Esophagus muscularis mucosa (tissue), 4 donors: ENCODE results near the gene GNB3. TPM values are rescaled to one million over a fixed set of nuclear protein-coding genes. Genes with fewer than 3 reads are reported as not detected.
A peak's percentile ranks its signal among the peaks of the same experiment; 100 is the strongest.

ENCODE experiments used
- DNase-seq: peaks from one replicate; pipeline ENCODE4 v3.0.0-alpha.2; 2017; ENCODE audit errors: extremely low spot score
- H3K27ac ChIP-seq, 4 donors: fragments of 200-600 bp; sonication (generic); replicated peaks in 1 of 4; 1 replicate in 3 of 4; 2 replicates in 1 of 4; pipeline ENCODE4 v1.5.1; 2016 to 2019; ENCODE audit warnings: mild to moderate bottlenecking in 1 of 4
- H3K27me3 ChIP-seq, 4 donors: fragments of 200-600 bp; sonication (generic); one replicate each; pipeline versions ENCODE4 v1.5.1 to v1.6.0; 2016 to 2019
- H3K36me3 ChIP-seq, 4 donors: fragments of 200-600 bp; sonication (generic); one replicate each; pipeline ENCODE4 v1.5.1; 2016 to 2019
- H3K4me1 ChIP-seq, 4 donors: fragments of 200-600 bp; sonication (generic); one replicate each; pipeline ENCODE4 v1.5.1; 2016 to 2019
- H3K4me3 ChIP-seq, 4 donors: fragments of 200-600 bp; sonication (generic); 1 replicate in 2 of 4; 2 replicates in 2 of 4; pipeline ENCODE4 v1.5.1; 2016 to 2019; ENCODE audit warnings: mild to moderate bottlenecking in 4 of 4, moderate library complexity in 1 of 4
- H3K9me3 ChIP-seq, 4 donors: fragments of 200-600 bp; sonication (generic); 1 replicate in 3 of 4; 2 replicates in 1 of 4; pipeline ENCODE4 v1.5.1; 2016 to 2019
- CTCF ChIP-seq, 3 experiments: fragments of 200-600 bp in 2 of 3; fragments of 450-650 bp in 1 of 3; sonication (generic) in 2 of 3; IDR thresholded peaks; one replicate each; pipeline ENCODE4 v1.5.1; 2017 to 2019; ENCODE audit warnings: antibody characterized with exemption in 3 of 3, mild to moderate bottlenecking in 2 of 3, moderate library complexity in 1 of 3
- EP300 ChIP-seq: sonication (generic); formaldehyde crosslinking; IDR thresholded peaks from one replicate; pipeline ENCODE4 v1.6.1; 2017; ENCODE audit warnings: antibody characterized with exemption
- POLR2A ChIP-seq: fragments of 450-650 bp; IDR thresholded peaks from one replicate; pipeline ENCODE4 v1.6.1; 2017; ENCODE audit warnings: antibody characterized with exemption, moderate library complexity, mild to moderate bottlenecking, low read depth
- POLR2AphosphoS5 ChIP-seq, 2 donors: sonication (generic); formaldehyde crosslinking; IDR thresholded peaks; one replicate each; pipeline ENCODE4 v1.6.1; 2017; ENCODE audit warnings: antibody characterized with exemption in 2 of 2
- WGBS: methylation state at CpG from one replicate; pipeline ENCODE4 v1.1.5; 2018; 5-methylcytosine and 5-hydroxymethylcytosine counted together
- intact Hi-C: fragments of 100-400 bp; cut with DNase I; formaldehyde crosslinking; loops from one replicate; pipeline ENCODE4 v1.15.1; 2023
- total RNA-seq, 4 donors: library from RNA; depleted of rRNA; stranded (reverse); fragments of >200 nt; gene quantifications; one replicate each; pipeline versions ENCODE4 v1.1.0 to v1.2.1, GENCODE V29; 2016

The GNB3 gene
- total RNA-seq, 4 donors from 2014 or later = 0.39 to 1.7 (median 0.46) TPM

- no peak for DNase-seq
- Histone ChIP-seq H3K36me3 (no peaks in the 10 kb centered on the region), H3K27me3 (peaks cover 0 to 25% (median 5%) of the 10 kb centered on the region in 4 donors), H3K4me1 (peaks cover 6 to 28% (median 25%) of the 10 kb centered on the region in 4 donors), H3K27ac (no peak overlapping the region), H3K9me3 (no peaks in the 10 kb centered on the region), H3K4me3 (no peak overlapping the region)
- WGBS = 76% methylated on average over 5 of the region's 5 CpGs
- intact Hi-C loops = no loop called here
- TF ChIP-seq CTCF (IDR thresholded peaks at IDR 0.05) (no peak), EP300 (no peak), POLR2AphosphoS5 (IDR thresholded peaks at IDR 0.05) (no peak), POLR2A (no peak)
Observed at GRCh38 chr12:6818645-6819044, 22.1 kb upstream of the GNB3 start.

- H3K27me3 ChIP-seq = peaks cover 0 to 32% (median 5%) of the 10 kb centered on the region in 4 donors
- TF ChIP-seq POLR2A = no peak
- no peaks in the 10 kb centered on the region for H3K9me3 ChIP-seq
- H3K36me3 ChIP-seq = no peaks in the 10 kb centered on the region
- H3K27ac ChIP-seq = no peak overlapping the region
- 90% methylated on average over 13 of the region's 13 CpGs for WGBS
- peaks cover 6 to 28% (median 25%) of the 10 kb centered on the region in 4 donors for H3K4me1 ChIP-seq
- intact Hi-C loops = no loop called here
- DNase-seq = no peak
- H3K4me3 ChIP-seq = no peak overlapping the region
Observed at GRCh38 chr12:6819106-6820030, 21.4 kb upstream of the GNB3 start.

GRCh38 chr12:6820166-6820565, 20.6 kb upstream of the GNB3 start:
- intact Hi-C loops = no loop called here

GRCh38 chr12:6821591-6822425, 18.9 kb upstream of the GNB3 start, which contains the start of gene GPR162:
Gene GPR162 (plus strand): TSS chr12:6821821. CDS start chr12:6823899, 2,078 bp downstream.
- intact Hi-C loops = no loop called here

More at GRCh38 chr12:6820166-6820565, 20.6 kb upstream of the GNB3 start:
- Histone ChIP-seq H3K27ac (no peak overlapping the region), H3K4me3 (no peak overlapping the region), H3K27me3 (peaks cover 0 to 35% (median 5%) of the 10 kb centered on the region in 4 donors), H3K9me3 (no peaks in the 10 kb centered on the region), H3K4me1 (peaks cover 8 to 33% (median 29%) of the 10 kb centered on the region in 4 donors), H3K36me3 (no peaks in the 10 kb centered on the region)
- no peak for DNase-seq
- TF ChIP-seq CTCF (IDR thresholded peaks at IDR 0.05) = no peak
- TF ChIP-seq POLR2A = no peak
- TF ChIP-seq POLR2AphosphoS5 (IDR thresholded peaks at IDR 0.05) = no peak
- TF ChIP-seq EP300 = no peak
- WGBS = 79% methylated on average over 5 of the region's 5 CpGs

More at GRCh38 chr12:6821591-6822425, 18.9 kb upstream of the GNB3 start, which contains the start of gene GPR162:
- Histone ChIP-seq H3K4me3 (peak within 1 kb of the TSS; percentile 54 to 71 (median 58)), H3K36me3 (no peaks in the 10 kb centered on the region), H3K4me1 (peaks cover 13 to 47% (median 41%) of the 10 kb centered on the region in 4 donors), H3K27me3 (peaks cover 0 to 38% (median 5%) of the 10 kb centered on the region in 4 donors), H3K27ac (peak within 1 kb of the TSS; percentile 55 to 77 (median 69)), H3K9me3 (no peaks in the 10 kb centered on the region)
- no peak for DNase-seq
- no peak for TF ChIP-seq EP300
- no peak for TF ChIP-seq CTCF (IDR thresholded peaks at IDR 0.05)
- no peak for TF ChIP-seq POLR2AphosphoS5 (IDR thresholded peaks at IDR 0.05)
- TF ChIP-seq POLR2A = no peak
- WGBS = 3% methylated on average over 24 of the region's 28 CpGs
